Breast epithelium (tissue), 3 donors: ENCODE results near the gene PYDC2.

ENCODE experiments used
- CTCF ChIP-seq, 3 donors: fragments of 450-650 bp; IDR thresholded peaks; one replicate each; pipeline ENCODE4 v1.5.1; 2016 to 2017; ENCODE audit warnings: antibody characterized with exemption in 3 of 3, mild to moderate bottlenecking in 3 of 3, moderate library complexity in 3 of 3
- POLR2A ChIP-seq: fragments of 450-650 bp; IDR thresholded peaks from one replicate; pipeline ENCODE4 v1.6.1; 2016; ENCODE audit warnings: antibody characterized with exemption, mild to moderate bottlenecking, moderate library complexity
- POLR2AphosphoS5 ChIP-seq, 3 donors: sonication (generic); formaldehyde crosslinking; IDR thresholded peaks; one replicate each; pipeline ENCODE4 v1.6.1; 2017; ENCODE audit warnings: antibody characterized with exemption in 3 of 3

- no peak for TF ChIP-seq CTCF (IDR thresholded peaks at IDR 0.05)
- TF ChIP-seq POLR2A, result no peak
- TF ChIP-seq POLR2AphosphoS5 (IDR thresholded peaks at IDR 0.05), result no peak
Observed at GRCh38 chr3:191412759-191413158, 48.2 kb upstream of the PYDC2 start.
